K562 (cell line): Measurements from ENCODE around the gene WDR27. TPM values are rescaled to one million over a fixed set of nuclear protein-coding genes. Genes with fewer than 3 reads are reported as not detected.

Experiments
- ATAC-seq: fragments of 200-7000 bp; cut with Tn5 transposase; 3 replicates; pipeline ENCODE4 v1.9.1; 2020; ENCODE audit warnings: moderate library complexity
- BruUV-seq: library from RNA; stranded (reverse); fragments of 400-500 nt; replicated peaks from 2 replicates; lab custom pipeline; 2021; lab: Mats Ljungman, UMichigan
- CTCF ChIA-PET: fragments of 300-600 bp; formaldehyde crosslinking; extraction: SDS; loops from one replicate; lab custom pipeline; 2021; ENCODE audit warnings: low intra/inter-chr PET ratio; lab: Yijun Ruan, JAX
- POLR2A ChIA-PET: fragments of 300-600, 350-650 bp; sonication (Branson Sonifier 250); formaldehyde crosslinking; extraction: SDS; loops from one replicate; lab custom pipeline; 2021; ENCODE audit warnings: antibody characterized with exemption, inconsistent platforms; lab: Yijun Ruan, JAX
- DNase-seq, 4 experiments: peaks; one replicate each; pipeline versions ENCODE4 v3.0.0 to v3.0.0-alpha.2; 2011 to 2018; ENCODE audit warnings: low spot score in 3 of 4, mixed read lengths in 3 of 4; ENCODE audit errors: extremely low read depth in 1 of 4
- FAIRE-seq: peaks from 2 replicates; lab custom pipeline; 2011; peaks lifted over from hg19 to GRCh38; lab: Jason Lieb, UNC
- H2AFZ ChIP-seq: 2 replicates; pipeline ENCODE4 v1.6.0; 2011; ENCODE audit warnings: low read depth, low read length, control low read depth, inconsistent platforms
- H3K27ac ChIP-seq: fragments of 200-600 bp; 3 replicates; pipeline ENCODE4 v1.8.0; 2011; ENCODE audit warnings: low read depth, mild to moderate bottlenecking, control low read depth, inconsistent platforms, low read length, moderate library complexity, mixed read lengths; ENCODE audit errors: extremely low read depth
- H3K27me3 ChIP-seq, 2 experiments: fragments of 300-600 bp in 1 of 2; 2 replicates in 1 of 2; 3 replicates in 1 of 2; pipeline versions ENCODE4 v1.6.0 to v1.8.0; 2011; ENCODE audit warnings: inconsistent platforms in 2 of 2, low read length in 2 of 2, mild to moderate bottlenecking in 1 of 2, mixed read lengths in 1 of 2, moderate library complexity in 1 of 2; ENCODE audit not compliant: control insufficient read depth in 2 of 2, insufficient read depth in 2 of 2
- H3K36me3 ChIP-seq: fragments of 300-600 bp; 3 replicates; pipeline ENCODE4 v1.8.0; 2011; ENCODE audit warnings: mild to moderate bottlenecking, low read length, inconsistent platforms; ENCODE audit not compliant: control insufficient read depth, insufficient read depth
- H3K4me1 ChIP-seq, 2 experiments: fragments of 200-600 bp in 1 of 2; replicated peaks in 1 of 2; 2 replicates in 1 of 2; 3 replicates in 1 of 2; pipeline versions ENCODE4 v1.5.1 to v1.8.0; 2011; ENCODE audit warnings: inconsistent platforms in 2 of 2, low read length in 2 of 2, mild to moderate bottlenecking in 1 of 2, mixed read lengths in 1 of 2, moderate library complexity in 1 of 2; ENCODE audit not compliant: control insufficient read depth in 2 of 2, insufficient read depth in 2 of 2
- H3K4me2 ChIP-seq: 2 replicates; pipeline ENCODE4 v1.6.1; 2011; ENCODE audit warnings: low read length, control low read depth, inconsistent platforms, mixed read lengths; ENCODE audit not compliant: insufficient read depth
- H3K4me3 ChIP-seq: fragments of 200-600 bp; sonication (generic), shearing (Covaris generic); 2 replicates; pipeline ENCODE4 v1.5.1; 2016; ENCODE audit warnings: control low read depth, inconsistent platforms
- H3K79me2 ChIP-seq: fragments of 200-600 bp; 3 replicates; pipeline ENCODE4 v1.8.0; 2011; ENCODE audit warnings: low read length, inconsistent platforms; ENCODE audit not compliant: control insufficient read depth, insufficient read depth
- H3K9ac ChIP-seq, 2 experiments: 2 replicates each; pipeline versions ENCODE4 v1.6.0 to v1.6.1; 2011; ENCODE audit warnings: low read depth in 2 of 2, low read length in 2 of 2, control low read depth in 1 of 2, inconsistent platforms in 1 of 2, mild to moderate bottlenecking in 1 of 2, mixed read lengths in 1 of 2; ENCODE audit not compliant: insufficient read depth in 1 of 2
- H3K9me1 ChIP-seq: one replicate; pipeline ENCODE4 v1.6.0; 2011; ENCODE audit warnings: inconsistent platforms, mild to moderate bottlenecking, low read length, moderate library complexity; ENCODE audit not compliant: control insufficient read depth, insufficient read depth
- H3K9me3 ChIP-seq: replicated peaks from 2 replicates; pipeline ENCODE4 v1.5.1; 2011; ENCODE audit warnings: low read depth, low read length, inconsistent platforms; ENCODE audit not compliant: control insufficient read depth, insufficient read depth
- H4K20me1 ChIP-seq: replicated peaks from 2 replicates; pipeline ENCODE4 v1.6.1; 2011; ENCODE audit warnings: low read length, inconsistent platforms, mixed read lengths; ENCODE audit not compliant: control insufficient read depth, insufficient read depth
- BRF1 ChIP-seq: IDR thresholded peaks from 3 replicates; pipeline ENCODE4 v1.6.1; 2011; ENCODE audit warnings: borderline replicate concordance, mild to moderate bottlenecking; ENCODE audit not compliant: insufficient read length; ENCODE audit errors: extremely low read depth
- CTCF ChIP-seq, 3 experiments: IDR thresholded peaks in 2 of 3; conservative IDR thresholded peaks in 1 of 3; 2 replicates each; pipeline ENCODE4 v1.5.1; 2011 to 2012; ENCODE audit warnings: low read length in 3 of 3, mild to moderate bottlenecking in 3 of 3, control low read depth in 2 of 3, improper control_type of control experiment in 1 of 3, inconsistent platforms in 1 of 3, low read depth in 1 of 3, mixed read lengths in 1 of 3, moderate library complexity in 1 of 3; ENCODE audit not compliant: insufficient read depth in 2 of 3
- EP400 ChIP-seq: fragments of 450-650 bp; IDR thresholded peaks from 2 replicates; pipeline ENCODE4 v1.6.1; 2017; ENCODE audit warnings: antibody characterized with exemption, mild to moderate bottlenecking, moderate library complexity
- FOXK2 ChIP-seq, 2 experiments: fragments of 450-650 bp; IDR thresholded peaks in 1 of 2; conservative IDR thresholded peaks in 1 of 2; 2 replicates each; pipeline ENCODE4 v1.6.1; 2016; ENCODE audit warnings: low read depth in 2 of 2, mild to moderate bottlenecking in 1 of 2
- HINFP ChIP-seq: fragments of 450-650 bp; conservative IDR thresholded peaks from 2 replicates; pipeline ENCODE4 v1.6.1; 2016; ENCODE audit warnings: missing genetic modification characterization, low read depth, mild to moderate bottlenecking, control low read depth, missing compliant biosample characterization
- HNRNPUL1 ChIP-seq: fragments of 200-400 bp; formaldehyde crosslinking; IDR thresholded peaks from 2 replicates; pipeline ENCODE4 v1.6.1; 2017; ENCODE audit warnings: low read length
- L3MBTL2 ChIP-seq: fragments of 450-650 bp; IDR thresholded peaks from 2 replicates; pipeline ENCODE4 v1.6.1; 2016; ENCODE audit warnings: mild to moderate bottlenecking, moderate library complexity
- PATZ1 ChIP-seq: fragments of 250-450 bp; sonication (Bioruptor Pico); IDR thresholded peaks from 2 replicates; pipeline ENCODE4 v1.5.0; 2020; ENCODE audit warnings: mild to moderate bottlenecking, borderline replicate concordance
- PTBP1 ChIP-seq: fragments of 200-400 bp; formaldehyde crosslinking; IDR thresholded peaks from 2 replicates; pipeline ENCODE4 v1.6.1; 2017; ENCODE audit warnings: low read depth, low read length
- RBM22 ChIP-seq: fragments of 200-400 bp; formaldehyde crosslinking; IDR thresholded peaks from 2 replicates; pipeline ENCODE4 v1.6.1; 2018; ENCODE audit warnings: low read length, low read depth; ENCODE audit not compliant: poor library complexity, severe bottlenecking
- RCOR1 ChIP-seq, 2 experiments: IDR thresholded peaks; 2 replicates each; pipeline ENCODE4 v1.6.1; 2012; ENCODE audit warnings: low read depth in 2 of 2, low read length in 2 of 2, borderline replicate concordance in 1 of 2, improper control_type of control experiment in 1 of 2
- SOX6 ChIP-seq: fragments of 450-650 bp; IDR thresholded peaks from 2 replicates; pipeline ENCODE4 v1.6.1; 2014; ENCODE audit warnings: mild to moderate bottlenecking
- TCF7 ChIP-seq: sonication (generic); IDR thresholded peaks from 2 replicates; pipeline ENCODE4 v1.6.1; 2016; ENCODE audit warnings: antibody characterized with exemption, borderline replicate concordance
- ZC3H4 ChIP-seq: sonication (generic); formaldehyde crosslinking; IDR thresholded peaks from 2 replicates; pipeline ENCODE4 v1.9.0; 2021; ENCODE audit warnings: missing genetic modification reagents, borderline replicate concordance
- ZNF134 ChIP-seq: fragments of 250-450 bp; sonication (Bioruptor Pico); conservative IDR thresholded peaks from 2 replicates; pipeline ENCODE4 v1.4.0; 2020
- ZNF740 ChIP-seq, 3 experiments: fragments of 200-800 bp in 1 of 3; sonication (Bioruptor generic) in 1 of 3; sonication (generic) in 1 of 3; formaldehyde crosslinking in 1 of 3; IDR thresholded peaks; 2 replicates each; pipeline versions ENCODE4 v1.6.1 to v1.8.0; 2016 to 2022; ENCODE audit warnings: mild to moderate bottlenecking in 2 of 3, missing compliant biosample characterization in 2 of 3, missing genetic modification characterization in 2 of 3, missing genetic modification reagents in 1 of 3
- in situ Hi-C: fragments of 300-500 bp; cut with MboI; formaldehyde crosslinking; loops from 4 replicates; pipeline ENCODE4 v1.15.0; 2018; ENCODE audit warnings: inconsistent platforms, mixed read lengths
- intact Hi-C: fragments of 100-400 bp; cut with micrococcal nuclease; formaldehyde crosslinking; loops from 2 replicates; pipeline ENCODE4 v1.14.2; 2022
- polyA plus RNA-seq, 8 experiments: library from polyadenylated mRNA; depleted of rRNA in 4 of 8; stranded (reverse) in 5 of 8; unstranded in 3 of 8; fragments of >200 nt; fragmentation: Nextera tagmentation in 2 of 8; fragmentation: Illumina TruSeq in 1 of 8; extraction: Ambion mirVana in 2 of 8; extraction: Trizol in 1 of 8; gene quantifications; 2 replicates each; pipeline versions ENCODE4 v1.2.1 to v1.2.3, GENCODE V29; 2011 to 2014; ENCODE audit warnings: inconsistent platforms in 1 of 8, missing spikeins in 1 of 8
- total RNA-seq, 7 experiments: library from RNA; depleted of rRNA in 6 of 7; stranded (reverse); fragments of >200 nt in 6 of 7; fragmentation: Illumina TruSeq in 2 of 7; extraction: Trizol in 2 of 7; gene quantifications; 2 replicates each; pipeline versions ENCODE4 v1.2.1 to v1.2.3, GENCODE V29; 2011 to 2021; ENCODE audit warnings: low replicate concordance in 1 of 7

The WDR27 gene
- total and polyA plus RNA-seq, 9 of the 15 experiments (the other 6 are each of a cell fraction or from before 2014, with no cell fraction given): 4.3 to 77.2 (median 22.7) TPM

GRCh38 chr6:169520104-169520503 is 181.7 kb downstream of the WDR27 start (continued):
- TF ChIP-seq PTBP1 (no peak), HNRNPUL1 (no peak), CTCF (IDR thresholded peaks at IDR 0.05 in 2 of 3, conservative IDR thresholded peaks at IDR 0.05 in 1 of 3; ENCODE audit: insufficient read depth in 2 of 3, low read depth in 1 of 3, low read length in 3 of 3) (peak in 2 of 3 experiments; percentile 19 to 29; a peak in 2 of 6 replicates), FOXK2 (conservative IDR thresholded peaks at IDR 0.05 in 1 of 2, IDR thresholded peaks at IDR 0.05 in 1 of 2; ENCODE audit: low read depth in 2 of 2) (no peak), BRF1 (no peak), EP400 (no peak), TCF7 (no peak), L3MBTL2 (no peak), SOX6 (no peak), RCOR1 (IDR thresholded peaks at IDR 0.05; ENCODE audit: borderline replicate concordance in 1 of 2, low read depth in 2 of 2, low read length in 2 of 2) (no peak)

GRCh38 chr6:169518451-169518850 is 183.4 kb downstream of the WDR27 start:
- FAIRE-seq: no peak
- POLR2A ChIA-PET: no interaction called here
- Histone ChIP-seq H3K9me1 (no peaks in the 10 kb centered on the region), H3K4me2 (no peak overlapping the region), H2AFZ (no peak overlapping the region), H3K9me3 (no peaks in the 10 kb centered on the region), H3K27ac (no peak overlapping the region), H3K4me3 (no peak overlapping the region), H3K79me2 (no peaks in the 10 kb centered on the region), H3K4me1 (no peaks in the 10 kb centered on the region), H3K27me3 (no peaks in the 10 kb centered on the region), H3K9ac (no peak overlapping the region), H3K36me3 (no peaks in the 10 kb centered on the region), H4K20me1 (no peaks in the 10 kb centered on the region)
- intact Hi-C loops: no loop called here
- DNase-seq: no peak
- BruUV-seq: no TSS peak
- in situ Hi-C loops: no loop called here
- ATAC-seq: no peak
- CTCF ChIA-PET: no interaction called here
- no peak for TF ChIP-seq ZC3H4 (CRISPR knock-in tag)
- no peak for TF ChIP-seq PATZ1 (CRISPR knock-in tag)
- TF ChIP-seq ZNF740 (CRISPR knock-in tag; IDR thresholded peaks at IDR 0.05): no peak
- TF ChIP-seq ZNF740 (tag; IDR thresholded peaks at IDR 0.05): no peak
- no peak for TF ChIP-seq RBM22
- no peak for TF ChIP-seq HINFP (tag)
- TF ChIP-seq ZNF134: no peak
